ENCODE results near the gene HLA-F.
A peak's percentile ranks its signal among the peaks of the same experiment; 100 is the strongest.

HLA-F gene

GRCh38 chr6:29744621-29745020, 21.4 kb downstream of the HLA-F start:
- no peak for DNase-seq

- no peak for DNase-seq
Measured at GRCh38 chr6:29745386-29745785, 22.2 kb downstream of the HLA-F start.

DNA sequence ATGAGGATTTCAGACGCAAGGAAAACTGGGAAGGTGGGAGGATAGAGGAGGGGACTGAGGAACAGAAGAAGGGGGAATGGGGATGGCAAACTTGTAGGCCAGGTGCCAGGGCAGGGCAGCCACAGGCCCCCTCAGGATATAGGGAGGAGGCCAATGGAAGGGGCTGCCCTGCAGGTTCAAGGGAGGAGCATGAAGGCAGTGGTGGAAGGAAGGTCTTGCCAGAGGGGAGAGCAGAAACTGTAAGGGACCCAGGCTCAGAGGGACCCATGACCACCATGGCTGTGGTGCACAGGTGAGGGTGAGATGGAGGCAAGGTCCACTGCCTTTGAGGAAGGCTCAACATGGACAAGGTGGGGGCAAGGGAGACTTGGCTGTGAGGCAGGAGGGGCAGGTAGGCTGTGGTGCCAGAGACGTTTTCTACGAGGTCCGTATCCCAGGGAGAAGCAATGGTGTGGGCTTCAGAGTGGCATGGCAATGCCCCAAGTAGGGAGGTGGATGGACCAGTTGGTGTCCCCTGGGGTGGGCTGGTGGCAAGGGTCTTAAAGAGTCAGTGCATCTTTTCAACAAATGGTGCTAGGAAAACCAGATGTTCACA, 22.7 kb downstream of the HLA-F start:
- no peak for DNase-seq

DNA sequence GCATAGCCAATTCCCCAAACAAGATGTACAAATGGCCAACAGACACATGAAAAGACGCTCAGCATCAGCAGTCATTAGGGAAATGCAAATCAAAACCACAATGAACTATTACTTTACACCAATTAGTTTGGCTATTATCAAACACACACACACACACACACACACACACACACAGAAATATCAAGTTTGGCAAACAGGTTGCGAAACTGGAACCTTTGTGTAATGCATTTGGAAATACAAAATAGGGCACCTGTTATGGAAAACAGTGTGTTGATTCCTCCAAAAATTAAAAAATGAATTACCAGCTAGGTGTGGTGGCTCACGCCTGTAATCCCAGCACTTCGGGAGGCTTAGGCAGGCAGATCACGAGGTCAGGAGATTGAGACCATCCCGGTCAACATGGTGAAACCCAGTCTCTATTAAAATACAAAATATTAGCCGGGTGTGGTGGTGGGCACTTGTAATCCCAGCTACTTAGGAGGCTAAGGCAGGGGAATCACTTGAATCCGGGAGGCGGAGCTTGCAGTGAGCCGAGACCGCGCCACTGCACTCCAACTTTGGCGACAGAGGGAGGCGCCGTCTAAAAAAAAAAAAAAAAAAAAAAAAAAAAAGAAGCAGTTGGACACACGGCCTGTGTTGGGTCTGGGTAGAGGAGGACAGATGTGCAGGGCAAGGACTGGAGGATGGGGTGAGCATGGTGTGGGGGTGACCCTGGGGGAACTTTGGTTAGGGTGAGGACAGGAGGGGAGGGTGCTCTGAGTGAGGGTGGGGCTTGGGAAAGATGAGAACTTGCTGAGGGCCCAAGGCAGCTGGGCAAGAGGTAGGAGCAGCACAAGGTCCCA, 23.8 kb downstream of the HLA-F start:
- DNase-seq, result no peak

- DNase-seq, result no peak
Measured at GRCh38 chr6:29747688-29748250, 24.5 kb downstream of the HLA-F start.

DNA sequence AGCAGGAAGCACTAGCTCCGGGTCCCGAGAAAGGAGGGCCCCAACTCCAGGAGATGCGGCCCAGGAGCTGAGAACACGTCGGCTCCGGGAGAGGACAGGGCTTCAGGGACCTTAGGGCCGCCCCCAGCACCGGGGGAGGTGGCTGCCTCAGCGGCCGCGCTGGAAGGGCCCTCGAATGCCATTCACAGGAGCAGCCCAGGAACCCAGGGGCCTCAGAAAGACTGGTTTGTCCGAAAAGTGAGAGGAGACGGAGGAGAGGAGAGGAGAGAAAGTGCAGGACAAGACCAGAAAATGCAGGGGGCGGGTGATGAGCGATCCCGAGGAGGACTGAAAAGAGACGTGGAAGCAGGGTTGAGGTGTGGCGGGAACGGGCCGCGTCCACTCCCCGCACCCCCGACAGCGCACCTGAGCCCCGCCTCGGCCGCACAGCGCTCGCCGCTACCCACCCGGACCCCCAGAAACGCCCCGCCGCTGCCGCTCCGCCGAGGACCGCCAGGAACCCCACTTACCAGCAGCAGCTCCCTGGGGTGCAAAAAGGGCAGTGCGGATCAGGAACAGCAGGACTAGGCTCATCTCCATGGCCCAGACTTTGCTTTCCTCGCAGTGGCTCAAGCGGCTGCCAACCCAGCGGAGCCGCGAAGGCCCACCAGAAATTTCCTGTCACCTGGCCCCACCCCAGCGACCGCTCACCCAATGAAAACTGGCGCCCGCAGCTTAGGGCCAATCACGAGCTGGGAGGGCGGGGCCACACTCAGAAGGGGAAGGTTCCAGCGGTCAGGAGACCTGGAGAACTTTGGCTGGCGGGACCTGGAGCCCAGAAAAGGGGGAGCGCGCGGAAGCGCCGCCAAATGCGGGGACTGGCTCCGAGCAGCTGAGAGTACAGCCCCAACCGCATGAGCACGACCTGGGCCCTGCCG, 25.4 kb downstream of the HLA-F start:
- peak; percentile 77 for DNase-seq

- no peak for DNase-seq
Measured at GRCh38 chr6:29749308-29749662, 26.1 kb downstream of the HLA-F start.

- DNase-seq, result no peak
Measured at GRCh38 chr6:29749668-29750067, 26.4 kb downstream of the HLA-F start.

GRCh38 chr6:29750709-29751108, 27.5 kb downstream of the HLA-F start:
- DNase-seq, result no peak

DNA sequence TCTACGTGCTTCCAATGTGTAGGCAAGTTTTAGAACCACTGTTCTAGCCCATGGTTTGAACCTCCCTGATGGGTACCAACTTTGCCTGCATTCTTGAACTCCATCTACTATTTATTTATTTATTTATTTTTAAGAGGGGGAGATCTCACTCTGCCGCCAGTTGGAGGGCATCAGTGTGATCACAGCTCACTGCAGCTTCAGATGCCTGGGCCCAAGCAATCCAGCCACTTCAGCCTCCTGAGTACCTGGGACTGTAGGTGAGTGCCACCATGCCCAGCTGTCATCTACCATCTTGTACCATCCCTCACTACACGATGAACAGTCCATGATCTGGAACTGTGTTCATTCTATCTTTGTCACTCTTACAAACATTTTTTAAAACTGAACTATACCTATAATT, 28.2 kb downstream of the HLA-F start:
- no peak for DNase-seq

- DNase-seq, result peak; percentile 80
Measured at GRCh38 chr6:29752451-29753308, 29.4 kb downstream of the HLA-F start.

DNA sequence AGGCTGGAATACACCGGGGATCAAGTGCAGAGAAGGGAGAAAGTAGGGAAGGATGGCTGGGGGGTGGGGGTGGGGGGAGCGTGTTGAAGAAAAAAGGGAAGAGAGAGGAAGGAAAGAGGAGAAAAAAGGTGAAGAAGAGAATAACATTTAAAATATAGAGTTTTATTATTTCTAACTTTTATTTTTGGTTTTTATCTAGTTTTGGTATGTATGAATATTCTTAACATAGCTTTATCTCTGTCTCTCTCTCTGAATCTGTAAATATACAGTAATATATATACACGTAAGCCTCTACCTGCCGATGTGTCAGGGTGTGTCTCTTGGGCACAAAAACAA, 30.0 kb downstream of the HLA-F start:
- no peak for DNase-seq

- no peak for DNase-seq
Measured at GRCh38 chr6:29755295-29755871, 32.1 kb downstream of the HLA-F start.

GRCh38 chr6:29757282-29757681, 34.0 kb downstream of the HLA-F start:
- DNase-seq, result no peak

DNA sequence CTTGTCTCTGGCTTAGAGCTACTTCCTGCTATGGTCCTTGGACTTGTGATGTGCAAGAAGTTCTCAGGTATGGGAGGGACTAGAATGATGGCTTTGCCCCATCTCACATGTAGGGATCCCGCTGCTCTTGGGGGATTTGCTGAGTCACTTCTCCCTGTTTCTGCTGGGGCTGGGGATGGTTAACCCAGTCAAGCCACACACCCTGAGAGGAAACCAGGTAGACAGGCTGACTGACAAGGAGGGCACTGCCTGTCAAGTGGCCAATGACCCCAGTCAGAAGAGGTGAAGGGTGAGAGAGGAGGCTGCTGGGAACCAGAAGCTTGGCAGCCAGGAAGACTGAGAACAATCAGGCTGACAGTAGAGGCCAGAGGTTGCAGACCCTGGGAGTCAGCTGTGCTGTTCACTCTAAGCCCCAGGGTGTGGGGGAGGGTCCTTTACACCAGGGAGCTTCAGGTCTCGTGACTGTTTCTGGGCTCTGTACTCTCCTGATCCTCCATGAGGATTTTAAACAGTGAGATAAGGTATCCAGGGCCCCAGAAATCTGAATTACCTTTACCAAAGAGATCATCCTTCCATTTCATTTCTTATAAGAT, 34.6 kb downstream of the HLA-F start:
- DNase-seq, result no peak

DNA sequence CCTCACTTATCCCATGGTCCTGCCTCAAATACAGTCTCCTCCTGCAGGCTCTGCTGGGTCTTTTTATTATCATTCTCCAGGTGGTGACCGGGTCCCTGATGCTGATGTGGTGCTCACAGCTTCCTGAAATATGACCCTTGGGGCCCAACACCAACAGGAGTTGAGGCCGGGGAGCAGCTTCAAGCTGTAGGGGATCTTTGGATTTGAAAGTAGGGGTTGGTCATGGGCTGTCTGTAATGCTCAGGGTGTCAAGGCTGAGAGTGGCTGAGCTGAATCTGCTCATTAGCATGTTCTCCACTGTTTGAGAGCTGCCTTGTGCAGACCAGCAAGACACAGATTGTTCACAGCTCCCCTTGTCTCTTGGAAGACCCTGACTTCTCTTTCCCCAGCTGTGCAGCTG, 35.5 kb downstream of the HLA-F start:
- DNase-seq, result no peak

DNA sequence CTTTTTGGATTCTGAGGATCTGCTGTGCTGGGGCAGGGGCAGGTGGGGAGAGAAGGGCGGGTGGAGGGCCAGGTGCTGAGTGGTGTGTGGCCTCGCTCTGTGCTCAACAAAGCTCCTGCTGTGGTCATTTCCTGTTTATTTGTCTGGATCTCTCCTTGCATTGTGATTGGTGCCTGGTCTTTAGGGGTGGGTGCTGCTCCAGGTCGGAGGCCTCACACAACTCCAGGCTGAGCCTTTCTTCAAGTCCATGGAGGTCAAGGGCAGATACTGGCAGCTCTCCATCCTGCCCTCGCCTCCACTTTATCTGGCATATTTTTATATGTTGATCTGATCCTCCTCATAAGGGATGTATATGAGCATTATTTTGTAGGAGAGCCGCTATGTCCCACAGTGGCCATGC, 36.2 kb downstream of the HLA-F start:
- DNase-seq, result no peak

- no peak for DNase-seq
Measured at GRCh38 chr6:29760328-29760727, 37.1 kb downstream of the HLA-F start.

DNA sequence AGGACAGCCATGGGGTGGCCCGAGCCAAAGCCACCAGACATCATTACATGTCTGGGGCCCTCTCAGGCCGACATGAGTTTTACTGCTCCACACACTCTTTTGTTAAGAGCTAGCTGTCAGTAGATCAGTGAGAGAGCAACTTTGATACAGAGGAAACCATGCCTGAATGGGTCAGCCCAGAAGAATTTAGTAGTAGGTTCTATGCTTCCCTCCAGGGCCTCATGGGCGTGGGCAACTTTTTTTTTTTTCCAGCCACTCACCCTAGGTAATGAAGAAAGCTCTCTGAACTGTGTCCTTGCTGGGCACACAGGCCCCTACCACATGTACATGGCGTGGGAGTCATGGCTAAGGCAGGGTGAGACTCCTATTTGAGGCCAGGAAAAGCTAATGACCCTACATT, 38.8 kb downstream of the HLA-F start:
- DNase-seq, result no peak

GRCh38 chr6:29762781-29763214, 39.6 kb downstream of the HLA-F start:
- no peak for DNase-seq

- DNase-seq, result no peak
Measured at GRCh38 chr6:29763491-29764289, 40.5 kb downstream of the HLA-F start.
